HG02571 (cell line): Measurements from ENCODE around the gene C2orf49.

Experiments
- ATAC-seq: cut with Tn5 transposase; IDR thresholded peaks from one replicate; pipeline ENCODE4 v1.9.1; 2021; ENCODE audit warnings: mild to moderate bottlenecking, moderate library complexity; ENCODE audit not compliant: unreplicated experiment

Gene C2orf49

GRCh38 chr2:105380432-105381100 is 43.2 kb downstream of the C2orf49 start:
- ATAC-seq = no peak

- ATAC-seq = no peak
These were observed 43.8 kb downstream of the C2orf49 start for GRCh38 chr2:105381101-105381668.

GRCh38 chr2:105382177-105382576 is 44.8 kb downstream of the C2orf49 start:
- ATAC-seq = no peak

GRCh38 chr2:105383432-105384166 is 46.3 kb downstream of the C2orf49 start:
- no peak for ATAC-seq

GRCh38 chr2:105384216-105384615 is 46.9 kb downstream of the C2orf49 start:
- no peak for ATAC-seq

GRCh38 chr2:105384861-105385260 is 47.5 kb downstream of the C2orf49 start:
- no peak for ATAC-seq

GRCh38 chr2:105385731-105386540 is 48.6 kb downstream of the C2orf49 start:
- ATAC-seq = no peak

- ATAC-seq = no peak
These were observed 49.9 kb downstream of the C2orf49 start for GRCh38 chr2:105387225-105387624.

GRCh38 chr2:105388971-105389381 is 51.6 kb downstream of the C2orf49 start:
- no peak for ATAC-seq

- ATAC-seq = no peak
These were observed 53.1 kb downstream of the C2orf49 start for GRCh38 chr2:105390454-105390853.

- ATAC-seq = no peak
These were observed 53.8 kb downstream of the C2orf49 start for GRCh38 chr2:105391058-105391627.

- ATAC-seq = no peak
These were observed 54.7 kb downstream of the C2orf49 start for GRCh38 chr2:105391763-105392662.

- no peak for ATAC-seq
These were observed 56.2 kb downstream of the C2orf49 start for GRCh38 chr2:105393373-105394055.

- ATAC-seq = no peak
These were observed 57.7 kb downstream of the C2orf49 start for GRCh38 chr2:105394951-105395611.

- ATAC-seq = no peak
These were observed 58.4 kb downstream of the C2orf49 start for GRCh38 chr2:105395691-105396090.

GRCh38 chr2:105396254-105397024 is 59.1 kb downstream of the C2orf49 start:
- ATAC-seq = no peak

- ATAC-seq = no peak
These were observed 59.8 kb downstream of the C2orf49 start for GRCh38 chr2:105397025-105397722.
